OCI-LY7 (cell line): ENCODE measurements around the gene OPN5. TPM values are rescaled to one million over a fixed set of nuclear protein-coding genes. Genes with fewer than 3 reads are reported as not detected.

Source experiments
- BruUV-seq: library from RNA; stranded (reverse); fragments of 400-500 nt; replicated peaks from 2 replicates; lab custom pipeline; 2021; lab: Mats Ljungman, UMichigan
- CTCF ChIA-PET: fragments of 300-600 bp; sonication (Branson Sonifier 250); formaldehyde crosslinking; loops from one replicate; lab custom pipeline; 2022; ENCODE audit warnings: antibody characterized with exemption; ENCODE audit not compliant: unreplicated experiment; lab: Charles Lee
- POLR2A ChIA-PET: fragments of 300-600 bp; sonication (Branson Sonifier 250); formaldehyde crosslinking; loops from one replicate; lab custom pipeline; 2022; ENCODE audit warnings: antibody characterized with exemption; lab: Charles Lee
- DNase-seq: peaks from one replicate; pipeline ENCODE4 v3.0.0-alpha.2; 2015; ENCODE audit warnings: low spot score
- H2AFZ ChIP-seq: fragments of 200-600 bp; sonication (generic), shearing (Covaris generic); 2 replicates; pipeline ENCODE4 v1.6.1; 2014; ENCODE audit warnings: mild to moderate bottlenecking, antibody characterized with exemption, low read length, moderate library complexity
- H3K27ac ChIP-seq: fragments of 200-600 bp; sonication (generic); 2 replicates; pipeline ENCODE4 v1.5.1; 2014; ENCODE audit warnings: mixed run types, low read depth, mild to moderate bottlenecking, moderate library complexity, low read length, inconsistent platforms; ENCODE audit not compliant: poor library complexity, severe bottlenecking
- H3K36me3 ChIP-seq: fragments of 200-600 bp; sonication (generic); 2 replicates; pipeline ENCODE4 v1.6.1; 2014; ENCODE audit warnings: mild to moderate bottlenecking, antibody characterized with exemption, low read length, moderate library complexity, mixed read lengths; ENCODE audit not compliant: insufficient read depth
- H3K4me1 ChIP-seq: fragments of 200-600 bp; sonication (generic); 2 replicates; pipeline ENCODE4 v1.5.1; 2014; ENCODE audit warnings: mild to moderate bottlenecking, low read length; ENCODE audit not compliant: insufficient read depth, poor library complexity, severe bottlenecking
- H3K4me2 ChIP-seq: fragments of 200-600 bp; sonication (generic); 2 replicates; pipeline ENCODE4 v1.6.1; 2014; ENCODE audit warnings: mild to moderate bottlenecking, low read length
- H3K4me3 ChIP-seq: fragments of 200-600 bp; sonication (generic); 2 replicates; pipeline ENCODE4 v1.5.1; 2014; ENCODE audit warnings: mild to moderate bottlenecking, low read depth, low read length; ENCODE audit not compliant: poor library complexity, severe bottlenecking
- H3K79me2 ChIP-seq: fragments of 200-600 bp; sonication (generic); 2 replicates; pipeline ENCODE4 v1.6.1; 2016; ENCODE audit warnings: low read depth, mild to moderate bottlenecking, low read length, moderate library complexity, mixed read lengths; ENCODE audit not compliant: insufficient read depth
- H3K9me2 ChIP-seq: fragments of 200-600 bp; sonication (generic); 2 replicates; pipeline ENCODE4 v1.6.1; 2016; ENCODE audit warnings: mild to moderate bottlenecking, low read length, mixed read lengths; ENCODE audit not compliant: insufficient read depth
- H3K9me3 ChIP-seq: fragments of 200-600 bp; sonication (generic); 2 replicates; pipeline ENCODE4 v1.6.1; 2014; ENCODE audit warnings: mild to moderate bottlenecking, mixed run types, low read length, mixed read lengths
- H4K20me1 ChIP-seq: fragments of 200-600 bp; sonication (generic); 2 replicates; pipeline ENCODE4 v1.6.1; 2014; ENCODE audit warnings: mild to moderate bottlenecking, antibody characterized with exemption, low read length, moderate library complexity, mixed read lengths; ENCODE audit not compliant: insufficient read depth
- CTCF ChIP-seq: fragments of 200-600 bp; sonication (generic); conservative IDR thresholded peaks from 2 replicates; pipeline ENCODE4 v1.5.1; 2014; ENCODE audit warnings: mild to moderate bottlenecking, antibody characterized with exemption, low read length, moderate library complexity, mixed read lengths
- EZH2phosphoT487 ChIP-seq: fragments of 200-600 bp; sonication (generic); IDR thresholded peaks from 2 replicates; pipeline ENCODE4 v1.6.1; 2018; ENCODE audit warnings: low read depth, borderline replicate concordance, mild to moderate bottlenecking, mixed run types, antibody characterized with exemption, low read length, moderate library complexity, mixed read lengths
- intact Hi-C: fragments of 100-400 bp; cut with micrococcal nuclease; formaldehyde crosslinking; loops from one replicate; pipeline ENCODE4 v1.10.0; 2022; ENCODE audit not compliant: unreplicated experiment
- total RNA-seq, 2 experiments: library from RNA; depleted of rRNA in 1 of 2; stranded (reverse); fragments of >200 nt in 1 of 2; shearing (Covaris generic) in 1 of 2; gene quantifications; 2 replicates each; pipeline ENCODE4 v1.2.3, GENCODE V29; 2014 to 2022

OPN5 gene
- total RNA-seq, 2 experiments from 2014 or later, result not detected

- DNase-seq, result no peak
- TF ChIP-seq EZH2phosphoT487, result no peak
- TF ChIP-seq CTCF, result no peak
- no TSS peak for BruUV-seq
- Histone ChIP-seq H3K9me3 (no peaks in the 10 kb centered on the region), H3K4me1 (no peaks in the 10 kb centered on the region), H3K36me3 (no peaks in the 10 kb centered on the region), H3K4me2 (no peak overlapping the region), H3K9me2 (no peaks in the 10 kb centered on the region), H3K4me3 (no peak overlapping the region), H3K79me2 (no peaks in the 10 kb centered on the region), H2AFZ (no peak overlapping the region), H4K20me1 (no peaks in the 10 kb centered on the region), H3K27ac (no peak overlapping the region)
- ChIA-PET POLR2A (interaction anchor here (0.9 to 1.3 kb wide), 2 partner anchors 18 to 322 kb away, joined by 3 read pairs; no protein-coding TSS in a partner anchor), CTCF (interaction anchor here (0.9 kb wide), 1 partner anchor 104 kb away, joined by 7 read pairs; no protein-coding TSS in a partner anchor)
- intact Hi-C loops, result loop anchor here (1.0 kb wide), 2 partner anchors 103 to 321 kb away; no protein-coding TSS in a partner anchor
These were observed 46.9 kb upstream of the OPN5 start for GRCh38 chr6:47734831-47735481.

GRCh38 chr6:47736083-47736700, 45.6 kb upstream of the OPN5 start:
- ChIA-PET POLR2A (no interaction called here), CTCF (no interaction called here)
- no peaks in the 10 kb centered on the region for H3K4me1 ChIP-seq
- TF ChIP-seq CTCF (no peak), EZH2phosphoT487 (no peak)
- H3K9me2 ChIP-seq, result no peaks in the 10 kb centered on the region
- intact Hi-C loops, result no loop called here
- no peaks in the 10 kb centered on the region for H3K9me3 ChIP-seq
- H3K4me3 ChIP-seq, result no peak overlapping the region
- no peak overlapping the region for H2AFZ ChIP-seq
- no TSS peak for BruUV-seq
- H3K36me3 ChIP-seq, result no peaks in the 10 kb centered on the region
- H3K79me2 ChIP-seq, result no peaks in the 10 kb centered on the region
- no peaks in the 10 kb centered on the region for H4K20me1 ChIP-seq
- H3K27ac ChIP-seq, result no peak overlapping the region
- no peak overlapping the region for H3K4me2 ChIP-seq
- no peak for DNase-seq

- H3K27ac ChIP-seq, result no peak overlapping the region
- TF ChIP-seq EZH2phosphoT487 (no peak), CTCF (no peak)
- intact Hi-C loops, result no loop called here
- CTCF ChIA-PET, result no interaction called here
- DNase-seq, result no peak
- no peaks in the 10 kb centered on the region for H3K4me1 ChIP-seq
- no peaks in the 10 kb centered on the region for H3K9me3 ChIP-seq
- H3K79me2 ChIP-seq, result no peaks in the 10 kb centered on the region
- no peaks in the 10 kb centered on the region for H3K36me3 ChIP-seq
- BruUV-seq, result no TSS peak
- no peaks in the 10 kb centered on the region for H3K9me2 ChIP-seq
- H3K4me2 ChIP-seq, result no peak overlapping the region
- POLR2A ChIA-PET, result interaction anchor here (0.9 kb wide), 1 partner anchor 10 kb away, joined by 4 read pairs; no protein-coding TSS in a partner anchor
- H2AFZ ChIP-seq, result no peak overlapping the region
- H4K20me1 ChIP-seq, result no peaks in the 10 kb centered on the region
- no peak overlapping the region for H3K4me3 ChIP-seq
These were observed 44.4 kb upstream of the OPN5 start for GRCh38 chr6:47737406-47737805.
